ENCODE data around the gene AMPH.
"Not testable (repeated sequence)": the region's sequence is repeated elsewhere in the genome, so short reads cannot be mapped to it uniquely, and the experiment has no call there.

GRCh38 chr7:38342135-38342534, 289.0 kb downstream of the AMPH start:
- not testable (repeated sequence) for TF ChIP-seq POLR2AphosphoS5, POLR2A, CTCF (IDR thresholded peaks at IDR 0.05)

All from upper lobe of left lung (tissue), 4 donors.